Brain microvascular endothelial cell (primary cell): ENCODE results near the gene CCDC60.

Source experiments
- DNase-seq: peaks from one replicate; pipeline ENCODE4 v3.0.0-alpha.2; 2020
- H3K27ac ChIP-seq: fragments of 250-450 bp; sonication (Bioruptor Pico); 2 replicates; pipeline ENCODE4 v1.5.1; 2020; ENCODE audit warnings: mild to moderate bottlenecking, moderate library complexity
- H3K27me3 ChIP-seq: fragments of 250-450 bp; sonication (Bioruptor Pico); replicated peaks from 2 replicates; pipeline ENCODE4 v1.5.1; 2020; ENCODE audit warnings: mild to moderate bottlenecking
- H3K36me3 ChIP-seq: fragments of 250-450 bp; sonication (Bioruptor Pico); replicated peaks from 2 replicates; pipeline ENCODE4 v1.5.1; 2020; ENCODE audit warnings: mild to moderate bottlenecking
- H3K4me3 ChIP-seq: 2 replicates; pipeline ENCODE4 v1.5.1; 2011; ENCODE audit warnings: low read depth, mild to moderate bottlenecking, control low read depth, low read length, moderate library complexity
- in situ Hi-C: cut with HindIII; loops from 2 replicates; pipeline ENCODE4 v1.10.0; 2017; ENCODE audit warnings: low sequenced_read_pairs, low pct_ligation_motif_present
- TF ChIP-seq, protein P1 (sequence below): IDR thresholded peaks from 2 replicates; pipeline ENCODE4 v1.5.1; 2011; ENCODE audit warnings: low read depth, mild to moderate bottlenecking, moderate library complexity, low read length, control low read depth, inconsistent platforms; ENCODE audit errors: missing control alignments

Gene CCDC60

DNA sequence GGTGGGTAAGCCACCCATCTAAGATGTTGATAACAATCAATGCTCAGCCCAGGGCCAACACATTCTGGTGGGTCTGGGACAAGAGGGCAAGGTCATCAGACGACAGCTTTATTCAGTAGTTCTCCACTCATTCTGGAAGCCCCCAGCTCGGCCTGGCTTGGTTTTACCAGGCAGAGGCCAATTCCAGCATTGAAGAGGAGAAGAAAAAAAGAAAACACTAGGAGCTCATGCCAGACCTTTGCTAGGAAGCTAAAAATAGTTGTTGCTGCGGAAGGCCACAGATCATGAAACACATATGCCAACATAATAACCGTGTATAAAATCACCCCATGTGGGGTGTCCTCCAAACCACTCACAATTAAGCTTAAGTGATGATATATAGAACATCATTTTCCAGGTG, 44.4 kb downstream of the CCDC60 start:
- TF ChIP-seq, protein P1, sequence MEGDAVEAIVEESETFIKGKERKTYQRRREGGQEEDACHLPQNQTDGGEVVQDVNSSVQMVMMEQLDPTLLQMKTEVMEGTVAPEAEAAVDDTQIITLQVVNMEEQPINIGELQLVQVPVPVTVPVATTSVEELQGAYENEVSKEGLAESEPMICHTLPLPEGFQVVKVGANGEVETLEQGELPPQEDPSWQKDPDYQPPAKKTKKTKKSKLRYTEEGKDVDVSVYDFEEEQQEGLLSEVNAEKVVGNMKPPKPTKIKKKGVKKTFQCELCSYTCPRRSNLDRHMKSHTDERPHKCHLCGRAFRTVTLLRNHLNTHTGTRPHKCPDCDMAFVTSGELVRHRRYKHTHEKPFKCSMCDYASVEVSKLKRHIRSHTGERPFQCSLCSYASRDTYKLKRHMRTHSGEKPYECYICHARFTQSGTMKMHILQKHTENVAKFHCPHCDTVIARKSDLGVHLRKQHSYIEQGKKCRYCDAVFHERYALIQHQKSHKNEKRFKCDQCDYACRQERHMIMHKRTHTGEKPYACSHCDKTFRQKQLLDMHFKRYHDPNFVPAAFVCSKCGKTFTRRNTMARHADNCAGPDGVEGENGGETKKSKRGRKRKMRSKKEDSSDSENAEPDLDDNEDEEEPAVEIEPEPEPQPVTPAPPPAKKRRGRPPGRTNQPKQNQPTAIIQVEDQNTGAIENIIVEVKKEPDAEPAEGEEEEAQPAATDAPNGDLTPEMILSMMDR = no peak
- Histone ChIP-seq H3K36me3 (no peaks in the 10 kb centered on the region), H3K27ac (no peak overlapping the region), H3K4me3 (no peak overlapping the region), H3K27me3 (no peaks in the 10 kb centered on the region)
- DNase-seq = no peak
- in situ Hi-C loops = no loop called here

- DNase-seq = no peak
- TF ChIP-seq, protein P1 = no peak
- Histone ChIP-seq H3K27ac (no peak overlapping the region), H3K4me3 (no peak overlapping the region), H3K27me3 (no peaks in the 10 kb centered on the region), H3K36me3 (no peaks in the 10 kb centered on the region)
- in situ Hi-C loops = no loop called here
Observed at GRCh38 chr12:119381471-119382235, 47.1 kb downstream of the CCDC60 start.

GRCh38 chr12:119383206-119383605, 48.7 kb downstream of the CCDC60 start:
- Histone ChIP-seq H3K36me3 (no peaks in the 10 kb centered on the region), H3K4me3 (no peak overlapping the region), H3K27me3 (no peaks in the 10 kb centered on the region), H3K27ac (no peak overlapping the region)
- TF ChIP-seq, protein P1 = no peak
- DNase-seq = no peak
- in situ Hi-C loops = no loop called here

DNA sequence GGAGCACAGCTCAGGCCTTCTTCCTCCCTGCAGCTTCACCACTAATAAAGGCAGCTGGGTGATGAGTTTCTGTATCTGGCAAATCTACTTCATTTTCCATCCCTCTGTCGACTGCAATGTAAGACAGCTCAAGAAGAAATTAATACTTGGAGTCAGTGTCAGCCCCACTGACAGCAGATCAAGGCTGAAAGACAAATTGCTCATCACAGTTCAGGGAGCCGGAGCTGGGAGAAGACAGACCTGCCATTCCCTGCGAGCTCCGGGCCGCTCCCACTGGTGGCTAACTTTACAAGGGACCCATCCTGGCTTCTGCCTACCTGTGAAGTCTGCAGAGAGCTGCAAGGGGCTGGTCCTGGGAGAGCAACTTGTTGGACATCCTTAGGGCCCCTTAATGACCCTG, 49.8 kb downstream of the CCDC60 start:
- DNase-seq = no peak
- TF ChIP-seq, protein P1 = no peak
- H3K27me3 ChIP-seq = no peaks in the 10 kb centered on the region
- no peak overlapping the region for H3K4me3 ChIP-seq
- no peaks in the 10 kb centered on the region for H3K36me3 ChIP-seq
- in situ Hi-C loops = no loop called here
- H3K27ac ChIP-seq = no peak overlapping the region

DNA sequence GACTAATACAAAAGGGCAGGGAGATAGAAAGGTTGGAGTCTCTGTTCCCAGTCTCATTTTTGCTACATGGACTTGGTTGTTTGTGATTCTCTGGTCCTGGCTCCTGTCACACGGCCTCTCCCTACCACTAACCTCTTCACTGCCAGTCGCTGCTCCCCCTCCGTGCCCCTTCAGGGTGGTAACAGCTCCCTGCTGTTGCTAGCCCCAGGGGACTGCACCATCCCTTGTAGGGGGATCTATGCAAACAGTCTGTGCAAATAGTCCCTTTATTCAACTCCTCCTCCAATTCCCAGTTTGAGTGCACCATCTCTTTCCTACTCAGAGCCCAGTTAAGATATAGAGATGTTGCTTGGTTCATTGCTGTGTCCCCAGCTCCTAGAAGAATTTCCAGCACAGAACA, 51.1 kb downstream of the CCDC60 start:
- in situ Hi-C loops = no loop called here
- no peaks in the 10 kb centered on the region for H3K36me3 ChIP-seq

More for the DNA sequence above, 51.1 kb downstream of the CCDC60 start:
- TF ChIP-seq, protein P1 = no peak
- DNase-seq = no peak
- Histone ChIP-seq H3K4me3 (no peak overlapping the region), H3K27me3 (no peaks in the 10 kb centered on the region), H3K27ac (no peak overlapping the region)
